ENCODE measurements around the gene FAM83F. TPM values are rescaled to one million over a fixed set of nuclear protein-coding genes. Genes with fewer than 3 reads are reported as not detected.

Gene FAM83F
- polyA plus RNA-seq, 1 donor (not counting 4 experiments of a cell fraction or from before 2014, with no cell fraction given): 22.8 TPM

GRCh38 chr22:40058265-40058664 lies 63.5 kb downstream of the FAM83F start:
- dilution Hi-C loops (cut with MboI; ENCODE audit: extremely low pct_ligation_motif_present, low sequenced_read_pairs): no loop called here
- H4K20me1 ChIP-seq (ENCODE audit: control insufficient read depth, extremely low read depth, insufficient read depth, low read length): no peaks in the 10 kb centered on the region
- no peak overlapping the region for H3K4me3 ChIP-seq (ENCODE audit: control insufficient read depth in 2 of 3, extremely low read depth in 1 of 3, insufficient read depth in 2 of 3, low read depth in 1 of 3, low read length in 3 of 3)
- H3K9me3 ChIP-seq (ENCODE audit: control insufficient read depth, low read depth, low read length): no peaks in the 10 kb centered on the region
- DNase-seq (ENCODE audit: low read depth, low spot score) (no peak), FAIRE-seq (no peak)
- H3K27ac ChIP-seq (ENCODE audit: control insufficient read depth, insufficient read depth, low read length): no peak overlapping the region
- no peak overlapping the region for H2AFZ ChIP-seq (ENCODE audit: control insufficient read depth, low read length)
- H3K9ac ChIP-seq (ENCODE audit: control insufficient read depth, extremely low read depth, insufficient read depth, low read length): no peak overlapping the region
- H3K27me3 ChIP-seq (ENCODE audit: control insufficient read depth, extremely low read depth, insufficient read depth, low read length): no peaks in the 10 kb centered on the region
- H3K4me1 ChIP-seq (ENCODE audit: control insufficient read depth, extremely low read depth, insufficient read depth, low read length): peaks cover 10% of the 10 kb centered on the region
- no peaks in the 10 kb centered on the region for H3K9me1 ChIP-seq (ENCODE audit: control insufficient read depth, extremely low read depth, insufficient read depth, low read length)
- H3K79me2 ChIP-seq (ENCODE audit: control insufficient read depth, insufficient read depth, low read length): no peaks in the 10 kb centered on the region
- TF ChIP-seq CTCF (optimal IDR thresholded peaks at IDR 0.05 in 1 of 3, IDR thresholded peaks at IDR 0.05 in 1 of 3, conservative IDR thresholded peaks at IDR 0.05 in 1 of 3; ENCODE audit: extremely low read depth in 1 of 3, insufficient read depth in 2 of 3, low read length in 3 of 3) (no peak), EZH2 (IDR thresholded peaks at IDR 0.05; ENCODE audit: low read length) (no peak)
- H3K36me3 ChIP-seq (ENCODE audit: control insufficient read depth in 2 of 2, extremely low read depth in 1 of 2, insufficient read depth in 2 of 2, low read length in 2 of 2): no peaks in the 10 kb centered on the region
- no peak overlapping the region for H3K4me2 ChIP-seq (ENCODE audit: control insufficient read depth, extremely low read depth, insufficient read depth, low read depth, low read length)

- Histone ChIP-seq H3K36me3 (ENCODE audit: control insufficient read depth in 2 of 2, extremely low read depth in 1 of 2, insufficient read depth in 2 of 2, low read length in 2 of 2) (no peaks in the 10 kb centered on the region), H3K9me3 (ENCODE audit: control insufficient read depth, low read depth, low read length) (no peaks in the 10 kb centered on the region), H3K4me1 (ENCODE audit: control insufficient read depth, extremely low read depth, insufficient read depth, low read length) (no peaks in the 10 kb centered on the region), H3K4me2 (ENCODE audit: control insufficient read depth, extremely low read depth, insufficient read depth, low read depth, low read length) (no peak overlapping the region), H3K4me3 (ENCODE audit: control insufficient read depth in 2 of 3, extremely low read depth in 1 of 3, insufficient read depth in 2 of 3, low read depth in 1 of 3, low read length in 3 of 3) (no peak overlapping the region), H3K79me2 (ENCODE audit: control insufficient read depth, insufficient read depth, low read length) (no peaks in the 10 kb centered on the region), H4K20me1 (ENCODE audit: control insufficient read depth, extremely low read depth, insufficient read depth, low read length) (no peaks in the 10 kb centered on the region), H3K27me3 (ENCODE audit: control insufficient read depth, extremely low read depth, insufficient read depth, low read length) (no peaks in the 10 kb centered on the region), H3K9ac (ENCODE audit: control insufficient read depth, extremely low read depth, insufficient read depth, low read length) (no peak overlapping the region), H3K27ac (ENCODE audit: control insufficient read depth, insufficient read depth, low read length) (no peak overlapping the region), H2AFZ (ENCODE audit: control insufficient read depth, low read length) (no peak overlapping the region), H3K9me1 (ENCODE audit: control insufficient read depth, extremely low read depth, insufficient read depth, low read length) (no peaks in the 10 kb centered on the region)
- FAIRE-seq (no peak), DNase-seq (ENCODE audit: low read depth, low spot score) (no peak)
- TF ChIP-seq CTCF (optimal IDR thresholded peaks at IDR 0.05 in 1 of 3, IDR thresholded peaks at IDR 0.05 in 1 of 3, conservative IDR thresholded peaks at IDR 0.05 in 1 of 3; ENCODE audit: extremely low read depth in 1 of 3, insufficient read depth in 2 of 3, low read length in 3 of 3): no peak
- TF ChIP-seq EZH2 (IDR thresholded peaks at IDR 0.05; ENCODE audit: low read length): no peak
- dilution Hi-C loops (cut with MboI; ENCODE audit: extremely low pct_ligation_motif_present, low sequenced_read_pairs): no loop called here
Observed at GRCh38 chr22:40065981-40066380, 71.2 kb downstream of the FAM83F start.
